Activated naive CD8-positive, alpha-beta T cell treated with anti-CD3 and anti-CD28 coated beads, Interleukin-2, amount 50 U/mL, for 24 hours (primary cell): Measurements from ENCODE around the gene SUMO3.
"Not testable (repeated sequence)": the region's sequence is repeated elsewhere in the genome, so short reads cannot be mapped to it uniquely, and the experiment has no call there.

Source experiments
- ATAC-seq: fragments of 150-1000 bp; cut with Tn5 transposase; one replicate; pipeline ENCODE4 v1.10.0; 2021
- DNase-seq: peaks from one replicate; pipeline ENCODE4 v3.0.0; 2021
- H3K27ac Mint-ChIP-seq: one replicate; pipeline ENCODE4 v1.8.0; 2021; ENCODE audit warnings: mild to moderate bottlenecking, mixed read lengths
- H3K27me3 Mint-ChIP-seq: one replicate; pipeline ENCODE4 v1.8.0; 2021; ENCODE audit warnings: mixed read lengths
- H3K36me3 Mint-ChIP-seq: one replicate; pipeline ENCODE4 v1.8.0; 2021; ENCODE audit warnings: low read depth, mixed read lengths
- H3K4me1 Mint-ChIP-seq: one replicate; pipeline ENCODE4 v1.8.0; 2021; ENCODE audit warnings: mixed read lengths
- H3K4me3 Mint-ChIP-seq: one replicate; pipeline ENCODE4 v1.8.0; 2021; ENCODE audit warnings: mild to moderate bottlenecking, moderate library complexity, mixed read lengths
- H3K9me3 Mint-ChIP-seq: one replicate; pipeline ENCODE4 v1.8.0; 2021; ENCODE audit warnings: mixed read lengths

SUMO3 gene

DNA sequence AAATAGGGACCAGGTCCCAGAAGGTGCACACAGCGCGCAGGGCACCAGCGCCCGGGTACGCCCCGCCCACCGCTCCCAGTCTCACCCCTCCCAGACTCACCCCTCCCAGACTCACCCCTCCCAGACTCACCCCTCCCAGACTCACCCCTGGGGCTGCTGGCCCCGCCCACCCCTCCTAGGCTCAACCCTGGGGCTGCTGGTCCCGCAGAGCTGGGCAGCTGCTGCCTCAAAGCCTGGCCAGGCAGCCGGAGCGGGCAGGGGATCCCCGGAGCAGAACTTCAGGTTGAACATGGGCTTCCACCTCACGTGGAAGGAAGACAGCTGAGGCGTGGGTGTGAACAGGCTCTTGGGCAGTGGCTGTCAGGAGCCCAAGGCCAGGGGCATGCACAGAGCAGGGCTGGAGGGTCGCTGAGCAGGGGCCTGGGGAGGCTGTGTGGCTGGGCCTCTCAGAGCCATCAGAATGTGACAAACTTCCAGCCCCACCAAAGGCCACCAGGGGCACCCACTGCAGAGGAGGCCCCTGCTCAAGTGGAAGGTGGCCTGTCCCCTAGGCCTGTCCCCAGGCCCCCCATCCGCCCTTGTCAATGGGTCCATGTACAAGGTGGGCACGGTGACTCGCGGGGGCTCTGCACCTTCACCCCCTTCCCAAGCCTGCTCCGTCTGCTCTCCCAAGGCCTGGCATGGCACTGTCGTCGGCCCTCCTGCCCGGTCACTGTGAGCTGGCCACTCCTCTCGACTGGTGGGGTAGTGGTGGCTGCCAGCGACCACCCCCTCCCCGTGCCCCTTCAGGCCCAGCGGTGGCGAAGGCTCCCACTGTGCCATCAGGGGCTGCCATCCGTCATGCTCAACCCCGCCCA is 20.4 kb upstream of the SUMO3 start:
- Mint-ChIP-seq H3K36me3 (no peaks in the 10 kb centered on the region), H3K27me3 (no peaks in the 10 kb centered on the region), H3K27ac (no peak overlapping the region), H3K9me3 (no peaks in the 10 kb centered on the region), H3K4me1 (no peaks in the 10 kb centered on the region), H3K4me3 (no peak overlapping the region)
- DNase-seq (no peak), ATAC-seq (no peak)

DNA sequence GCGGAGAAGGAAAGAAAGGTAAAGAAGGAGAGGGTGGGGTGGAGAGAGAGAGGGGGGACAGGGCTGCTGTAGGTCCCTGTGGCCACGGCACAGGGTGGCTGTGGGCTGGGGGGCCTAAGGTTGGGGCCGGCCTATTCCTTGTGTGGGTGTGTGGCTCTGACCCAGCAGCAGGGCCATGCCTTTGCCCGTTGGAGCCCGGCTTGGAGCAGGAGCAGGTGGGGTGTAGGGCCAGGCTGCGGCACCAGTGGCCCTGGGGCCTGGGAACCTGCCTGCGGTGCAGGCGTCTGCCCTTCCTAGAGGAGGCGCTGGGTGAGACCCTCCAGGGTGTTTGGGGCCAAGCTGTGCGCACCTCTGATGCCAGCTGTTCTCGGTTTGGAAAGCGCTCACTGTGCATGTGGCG is 19.7 kb upstream of the SUMO3 start:
- DNase-seq: no peak
- Mint-ChIP-seq H3K4me1 (no peaks in the 10 kb centered on the region), H3K4me3 (no peak overlapping the region), H3K27me3 (no peaks in the 10 kb centered on the region), H3K9me3 (no peaks in the 10 kb centered on the region), H3K27ac (no peak overlapping the region), H3K36me3 (no peaks in the 10 kb centered on the region)
- ATAC-seq: no peak

DNA sequence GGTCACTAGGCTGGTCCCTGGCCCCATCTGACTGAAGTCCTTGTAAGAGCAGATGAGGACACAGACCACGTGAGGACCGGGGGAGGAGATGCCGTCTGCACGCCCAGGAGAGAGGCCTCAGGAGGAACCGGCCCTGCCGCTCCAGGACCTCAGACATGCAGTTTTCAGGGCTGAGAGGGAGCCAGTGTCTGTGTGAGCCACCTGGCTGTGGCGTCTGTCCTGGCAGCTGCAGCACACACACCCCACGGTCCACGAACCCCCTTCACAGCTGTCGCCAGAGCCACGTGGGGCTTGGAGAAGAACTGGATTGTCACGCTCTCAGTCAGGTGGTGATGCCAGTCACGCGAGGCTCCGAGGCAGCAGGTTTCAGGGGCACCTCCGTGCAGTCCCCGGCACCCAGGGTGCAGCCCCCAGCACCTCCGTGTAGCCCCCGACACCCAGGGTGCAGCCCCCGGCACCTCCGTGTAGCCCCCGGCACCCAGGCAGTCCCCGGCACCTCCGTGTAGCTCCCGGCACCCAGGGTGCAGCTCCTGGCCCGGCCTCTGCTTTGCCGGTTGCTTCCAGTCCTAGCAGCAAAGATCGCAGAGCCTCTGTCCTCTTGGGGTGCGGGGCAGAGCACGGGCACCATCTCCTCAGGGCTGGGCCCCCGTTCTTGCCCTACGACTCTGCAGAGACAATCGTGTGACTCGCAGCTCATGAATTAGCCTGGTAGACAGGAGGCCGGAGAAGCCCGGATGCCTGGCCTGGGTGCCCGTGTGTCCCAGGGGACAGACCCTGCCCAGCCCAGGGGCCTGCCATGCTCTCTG is 19.0 kb upstream of the SUMO3 start:
- no peak for ATAC-seq
- DNase-seq: no peak
- no peak overlapping the region for H3K4me3 Mint-ChIP-seq
- no peaks in the 10 kb centered on the region for H3K27me3 Mint-ChIP-seq
- no peaks in the 10 kb centered on the region for H3K9me3 Mint-ChIP-seq
- no peak overlapping the region for H3K27ac Mint-ChIP-seq
- no peaks in the 10 kb centered on the region for H3K36me3 Mint-ChIP-seq
- H3K4me1 Mint-ChIP-seq: no peaks in the 10 kb centered on the region

GRCh38 chr21:44836349-44836665 is 18.4 kb upstream of the SUMO3 start:
- Mint-ChIP-seq H3K9me3 (no peaks in the 10 kb centered on the region), H3K27me3 (no peaks in the 10 kb centered on the region), H3K27ac (no peak overlapping the region), H3K4me1 (peaks cover 4% of the 10 kb centered on the region), H3K36me3 (no peaks in the 10 kb centered on the region), H3K4me3 (no peak overlapping the region)
- DNase-seq (no peak), ATAC-seq (no peak)

- peaks cover 10% of the 10 kb centered on the region for H3K4me1 Mint-ChIP-seq
- DNase-seq (no peak), ATAC-seq (no peak)
- no peak overlapping the region for H3K4me3 Mint-ChIP-seq
- H3K9me3 Mint-ChIP-seq: no peaks in the 10 kb centered on the region
- no peaks in the 10 kb centered on the region for H3K36me3 Mint-ChIP-seq
- no peak overlapping the region for H3K27ac Mint-ChIP-seq
- no peaks in the 10 kb centered on the region for H3K27me3 Mint-ChIP-seq
These were observed 17.7 kb upstream of the SUMO3 start for GRCh38 chr21:44835647-44835973.

GRCh38 chr21:44834951-44835646 is 17.2 kb upstream of the SUMO3 start:
- Mint-ChIP-seq H3K4me3 (no peak overlapping the region), H3K4me1 (peaks cover 16% of the 10 kb centered on the region), H3K27me3 (no peaks in the 10 kb centered on the region), H3K27ac (no peak overlapping the region), H3K9me3 (no peaks in the 10 kb centered on the region), H3K36me3 (no peaks in the 10 kb centered on the region)
- no peak for DNase-seq
- ATAC-seq: no peak

DNA sequence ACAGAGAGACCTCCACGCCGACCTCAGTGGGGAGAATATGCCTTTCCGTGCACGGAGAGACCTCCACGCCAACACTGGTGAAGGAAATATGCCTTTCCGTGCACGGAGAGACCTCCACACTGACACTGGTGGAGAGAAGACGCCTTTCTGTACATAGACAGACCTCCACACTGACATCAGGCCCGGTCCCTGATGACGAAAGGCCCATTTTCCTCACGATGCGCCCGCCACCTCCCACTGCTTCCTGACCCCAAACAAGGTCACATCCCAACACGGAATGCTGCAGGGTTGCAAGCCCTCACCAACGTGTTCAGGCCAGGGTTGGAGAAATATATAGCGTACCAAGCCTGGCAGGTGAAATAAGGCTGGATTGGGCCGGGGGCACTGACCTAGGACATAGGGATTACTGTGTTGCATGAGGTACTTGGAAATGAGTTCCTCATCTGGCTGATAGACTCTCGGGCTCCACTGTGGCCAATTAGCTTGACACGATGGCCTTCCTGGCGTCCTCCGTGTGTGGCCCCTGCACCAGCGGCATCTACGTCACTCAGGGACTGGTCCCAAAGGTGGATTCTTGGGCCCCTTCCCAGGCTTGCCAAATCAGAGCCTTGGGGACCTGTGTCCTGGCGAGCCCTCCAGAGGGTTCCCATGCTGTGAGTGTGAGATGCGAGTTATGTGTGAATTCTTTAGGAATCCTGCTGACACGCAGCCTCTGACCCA is 16.5 kb upstream of the SUMO3 start:
- H3K4me1 Mint-ChIP-seq: peaks cover 23% of the 10 kb centered on the region
- ATAC-seq (no peak), DNase-seq (no peak)
- no peak overlapping the region for H3K27ac Mint-ChIP-seq
- no peak overlapping the region for H3K4me3 Mint-ChIP-seq
- H3K27me3 Mint-ChIP-seq: no peaks in the 10 kb centered on the region
- no peaks in the 10 kb centered on the region for H3K36me3 Mint-ChIP-seq
- H3K9me3 Mint-ChIP-seq: no peaks in the 10 kb centered on the region

DNA sequence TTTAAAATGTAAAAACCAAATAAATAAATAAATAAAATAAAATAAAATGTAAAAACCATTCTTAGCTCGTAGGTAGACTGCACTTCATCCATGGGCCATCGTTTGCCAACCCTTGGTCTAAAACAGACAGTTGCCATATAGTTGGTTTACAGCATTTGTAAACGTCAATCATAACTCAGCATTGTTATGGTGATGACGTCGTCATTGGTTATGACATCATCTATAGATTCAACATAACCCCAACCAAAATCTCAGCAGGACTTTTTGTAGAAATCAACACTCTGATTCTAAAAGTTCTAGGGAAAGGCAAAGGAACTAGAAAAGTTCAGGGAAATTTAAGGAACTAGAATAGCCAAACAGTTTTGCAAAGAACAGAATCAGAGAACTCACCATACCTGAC is 15.8 kb upstream of the SUMO3 start:
- Mint-ChIP-seq H3K36me3 (no peaks in the 10 kb centered on the region), H3K27me3 (no peaks in the 10 kb centered on the region), H3K27ac (no peak overlapping the region), H3K4me3 (no peak overlapping the region), H3K4me1 (peaks cover 28% of the 10 kb centered on the region), H3K9me3 (peaks cover 2% of the 10 kb centered on the region)
- ATAC-seq (no peak), DNase-seq (no peak)

DNA sequence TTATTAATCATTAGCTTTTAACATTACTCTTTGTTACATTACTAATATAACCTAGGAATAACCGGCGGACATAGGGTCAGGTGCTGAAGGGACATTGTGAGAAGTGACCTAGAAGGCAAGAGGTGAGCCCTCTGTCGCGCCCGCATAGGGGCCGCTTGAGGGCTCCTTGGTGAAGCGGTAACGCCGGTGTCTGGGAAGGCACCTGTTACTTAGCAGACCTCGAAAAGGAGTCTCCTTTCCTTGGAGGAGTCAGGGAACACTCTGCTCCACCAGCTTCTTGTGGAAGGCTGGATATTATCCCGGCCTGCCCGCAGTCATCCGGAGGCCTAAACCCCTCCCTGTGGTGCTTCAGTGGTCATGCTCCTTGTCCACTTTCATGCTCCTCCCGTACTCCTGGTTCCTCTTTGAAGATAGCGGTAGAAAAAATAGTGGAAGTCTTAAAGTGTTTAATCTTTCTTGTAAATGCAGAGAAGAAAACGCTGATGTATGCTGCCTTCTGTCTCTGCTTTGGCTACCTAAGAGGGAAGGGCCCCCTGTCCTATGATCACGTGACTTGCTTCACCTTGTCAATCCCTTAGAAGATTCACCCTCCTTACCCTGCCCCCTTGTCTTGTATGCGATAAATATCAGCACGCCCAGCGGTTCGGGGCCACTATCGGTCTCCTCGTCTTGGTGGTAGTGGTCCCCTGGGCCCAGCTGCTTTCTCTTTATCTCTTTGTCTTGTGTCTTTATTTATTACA is 14.8 kb upstream of the SUMO3 start:
- ATAC-seq, DNase-seq, H3K36me3 Mint-ChIP-seq, H3K27me3 Mint-ChIP-seq, H3K27ac Mint-ChIP-seq, H3K4me3 Mint-ChIP-seq: not testable (repeated sequence)
- Mint-ChIP-seq H3K9me3 (peaks cover 12% of the 10 kb centered on the region), H3K4me1 (peaks cover 31% of the 10 kb centered on the region)

GRCh38 chr21:44831227-44831860 is 13.5 kb upstream of the SUMO3 start:
- peaks cover 31% of the 10 kb centered on the region for H3K4me1 Mint-ChIP-seq
- peaks cover 19% of the 10 kb centered on the region for H3K9me3 Mint-ChIP-seq
- H3K4me3 Mint-ChIP-seq: no peak overlapping the region
- H3K27me3 Mint-ChIP-seq: no peaks in the 10 kb centered on the region
- ATAC-seq (no peak), DNase-seq (no peak)
- H3K36me3 Mint-ChIP-seq: peaks cover 5% of the 10 kb centered on the region
- H3K27ac Mint-ChIP-seq: no peak overlapping the region

DNA sequence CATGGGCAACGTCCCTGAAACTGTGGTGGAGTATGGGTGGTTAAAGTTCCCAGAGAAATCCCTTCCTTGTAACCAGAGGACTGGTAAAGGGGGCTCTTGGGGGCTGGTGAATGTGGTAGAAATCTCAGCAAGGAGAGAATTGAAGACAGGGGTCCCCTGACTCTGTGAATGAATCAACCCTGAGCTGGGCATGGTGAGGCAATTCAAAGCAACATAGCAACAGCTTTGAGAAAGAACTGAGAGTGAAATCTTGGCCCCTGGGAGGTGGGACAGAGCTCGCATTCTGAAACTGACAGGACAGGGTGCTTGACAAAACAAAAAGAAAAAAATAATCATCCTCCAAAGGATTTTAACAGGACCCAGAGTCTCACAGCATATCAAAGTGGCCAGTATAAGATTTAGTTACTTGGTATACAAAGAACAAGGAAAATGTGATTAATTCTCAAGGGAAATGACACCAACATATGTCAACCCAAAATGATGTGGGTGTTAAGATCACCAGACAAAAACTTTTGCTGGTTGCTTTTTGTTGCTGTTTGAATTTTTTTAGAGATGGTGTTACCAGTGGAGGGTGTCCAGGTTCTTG is 11.7 kb upstream of the SUMO3 start:
- Mint-ChIP-seq H3K4me1 (peaks cover 31% of the 10 kb centered on the region), H3K27me3 (no peaks in the 10 kb centered on the region), H3K4me3 (no peak overlapping the region), H3K27ac (peak overlapping the region; percentile 75), H3K9me3 (peaks cover 19% of the 10 kb centered on the region), H3K36me3 (peaks cover 5% of the 10 kb centered on the region)
- peak; percentile 82 for ATAC-seq
- DNase-seq: no peak

GRCh38 chr21:44828362-44829056 is 10.6 kb upstream of the SUMO3 start:
- Mint-ChIP-seq H3K4me3 (no peak overlapping the region), H3K4me1 (peaks cover 31% of the 10 kb centered on the region), H3K36me3 (peaks cover 8% of the 10 kb centered on the region), H3K9me3 (peaks cover 22% of the 10 kb centered on the region), H3K27me3 (no peaks in the 10 kb centered on the region), H3K27ac (no peak overlapping the region)
- DNase-seq (no peak), ATAC-seq (no peak)

DNA sequence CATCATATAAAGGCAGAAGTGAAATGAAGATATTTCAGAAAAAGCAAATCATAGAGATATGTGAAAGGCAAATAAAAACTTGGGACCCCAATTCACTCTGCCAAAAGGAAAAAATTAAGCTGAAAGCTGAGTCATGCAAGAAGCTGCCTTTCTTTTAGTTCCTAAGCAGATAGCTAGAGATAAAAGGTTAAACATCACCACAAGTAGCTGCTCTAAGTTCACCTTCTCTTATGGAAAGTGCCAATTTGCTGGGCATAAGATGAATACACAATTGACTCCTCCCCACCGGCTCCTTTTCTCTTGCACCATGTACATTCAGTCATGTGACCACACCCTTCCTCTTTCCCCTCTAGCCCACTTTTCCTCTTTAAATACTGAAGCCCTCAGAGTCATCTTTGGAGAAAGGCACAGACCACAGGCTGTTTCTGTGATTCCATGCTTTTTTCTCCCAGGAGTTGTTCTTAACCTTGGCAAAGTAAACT is 5.4 kb upstream of the SUMO3 start:
- ATAC-seq: no peak
- Mint-ChIP-seq H3K27ac (no peak overlapping the region), H3K27me3 (peaks cover 2% of the 10 kb centered on the region), H3K36me3 (peaks cover 7% of the 10 kb centered on the region), H3K4me3 (no peak overlapping the region), H3K4me1 (no peaks in the 10 kb centered on the region), H3K9me3 (peaks cover 29% of the 10 kb centered on the region)
- no peak for DNase-seq
